Measurements from ENCODE around the gene TEDC2. TPM values are rescaled to one million over a fixed set of nuclear protein-coding genes. Genes with fewer than 3 reads are reported as not detected.

TEDC2 gene
- total RNA-seq, 4 donors from 2014 or later, result 0.33 to 0.91 TPM; not detected in 2

- in situ Hi-C loops (cut with MboI; ENCODE audit: low sequenced_read_pairs in 4 of 4), result no loop called here
- TF ChIP-seq, protein P1, sequence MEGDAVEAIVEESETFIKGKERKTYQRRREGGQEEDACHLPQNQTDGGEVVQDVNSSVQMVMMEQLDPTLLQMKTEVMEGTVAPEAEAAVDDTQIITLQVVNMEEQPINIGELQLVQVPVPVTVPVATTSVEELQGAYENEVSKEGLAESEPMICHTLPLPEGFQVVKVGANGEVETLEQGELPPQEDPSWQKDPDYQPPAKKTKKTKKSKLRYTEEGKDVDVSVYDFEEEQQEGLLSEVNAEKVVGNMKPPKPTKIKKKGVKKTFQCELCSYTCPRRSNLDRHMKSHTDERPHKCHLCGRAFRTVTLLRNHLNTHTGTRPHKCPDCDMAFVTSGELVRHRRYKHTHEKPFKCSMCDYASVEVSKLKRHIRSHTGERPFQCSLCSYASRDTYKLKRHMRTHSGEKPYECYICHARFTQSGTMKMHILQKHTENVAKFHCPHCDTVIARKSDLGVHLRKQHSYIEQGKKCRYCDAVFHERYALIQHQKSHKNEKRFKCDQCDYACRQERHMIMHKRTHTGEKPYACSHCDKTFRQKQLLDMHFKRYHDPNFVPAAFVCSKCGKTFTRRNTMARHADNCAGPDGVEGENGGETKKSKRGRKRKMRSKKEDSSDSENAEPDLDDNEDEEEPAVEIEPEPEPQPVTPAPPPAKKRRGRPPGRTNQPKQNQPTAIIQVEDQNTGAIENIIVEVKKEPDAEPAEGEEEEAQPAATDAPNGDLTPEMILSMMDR (IDR thresholded peaks at IDR 0.05 in 4 of 5, conservative IDR thresholded peaks at IDR 0.05 in 1 of 5), result no peak
- TF ChIP-seq POLR2A (IDR thresholded peaks at IDR 0.05), result no peak
- no peak overlapping the region for H3K4me3 ChIP-seq
- H3K9me3 ChIP-seq, result no peaks in the 10 kb centered on the region
- no peaks in the 10 kb centered on the region for H3K36me3 ChIP-seq
- H3K4me1 ChIP-seq, result peaks cover 4 to 13% of the 10 kb centered on the region in 2 donors
- no peaks in the 10 kb centered on the region for H3K27me3 ChIP-seq
- intact Hi-C loops (cut with DNase I; ENCODE audit: low total_unique reads), result no loop called here
- no peak for ATAC-seq
- no peak for DNase-seq
- no peak overlapping the region for H3K27ac ChIP-seq
Observed at GRCh38 chr16:2457946-2458345, 2.0 kb upstream of the TEDC2 start.

- intact Hi-C loops (cut with DNase I; ENCODE audit: low total_unique reads), result no loop called here
- Histone ChIP-seq H3K4me3 (peak overlapping the region; percentile 56 to 64 (median 60)), H3K36me3 (no peaks in the 10 kb centered on the region), H3K27ac (peak overlapping the region; percentile 53 to 73 (median 68)), H3K4me1 (peaks cover 4 to 13% of the 10 kb centered on the region in 2 donors), H3K9me3 (no peaks in the 10 kb centered on the region), H3K27me3 (no peaks in the 10 kb centered on the region)
- TF ChIP-seq, protein P1 (IDR thresholded peaks at IDR 0.05 in 4 of 5, conservative IDR thresholded peaks at IDR 0.05 in 1 of 5), result no peak
- TF ChIP-seq POLR2A (IDR thresholded peaks at IDR 0.05), result no peak
- in situ Hi-C loops (cut with MboI; ENCODE audit: low sequenced_read_pairs in 4 of 4), result no loop called here
- no peak for DNase-seq
- ATAC-seq, result no peak
Observed at GRCh38 chr16:2458887-2459646, 842 bp upstream of the TEDC2 start.

- in situ Hi-C loops (cut with MboI; ENCODE audit: low sequenced_read_pairs in 4 of 4) (no loop called here), intact Hi-C loops (cut with DNase I; ENCODE audit: low total_unique reads) (loop anchor here (2.0 to 5.0 kb wide), 2 partner anchors 32 to 37 kb away; partner anchors contain the start of gene CCNF)
- DNase-seq, result no peak
- Histone ChIP-seq H3K4me3 (peak overlapping the region; percentile 56 to 64 (median 60)), H3K27ac (no peak overlapping the region), H3K36me3 (no peaks in the 10 kb centered on the region), H3K4me1 (peaks cover 4 to 13% of the 10 kb centered on the region in 2 donors), H3K9me3 (no peaks in the 10 kb centered on the region), H3K27me3 (no peaks in the 10 kb centered on the region)
- no peak for ATAC-seq
- TF ChIP-seq, protein P1 (IDR thresholded peaks at IDR 0.05 in 4 of 5, conservative IDR thresholded peaks at IDR 0.05 in 1 of 5), result no peak
- TF ChIP-seq POLR2A (IDR thresholded peaks at IDR 0.05), result no peak
Observed at GRCh38 chr16:2460391-2460713, 443 bp downstream of the TEDC2 start.

GRCh38 chr16:2460916-2461315 is 1.0 kb downstream of the TEDC2 start:
- DNase-seq (no peak), ATAC-seq (no peak)
- no peak overlapping the region for H3K27ac ChIP-seq
- H3K4me3 ChIP-seq, result no peak overlapping the region
- TF ChIP-seq POLR2A (IDR thresholded peaks at IDR 0.05), result no peak
- TF ChIP-seq, protein P1 (IDR thresholded peaks at IDR 0.05 in 4 of 5, conservative IDR thresholded peaks at IDR 0.05 in 1 of 5), result no peak
- no peaks in the 10 kb centered on the region for H3K27me3 ChIP-seq
- intact Hi-C loops (cut with DNase I; ENCODE audit: low total_unique reads) (loop anchor here (2.0 to 5.0 kb wide), 2 partner anchors 32 to 36 kb away; partner anchors contain the start of gene CCNF), in situ Hi-C loops (cut with MboI; ENCODE audit: low sequenced_read_pairs in 4 of 4) (no loop called here)
- no peaks in the 10 kb centered on the region for H3K9me3 ChIP-seq
- H3K36me3 ChIP-seq, result no peaks in the 10 kb centered on the region
- H3K4me1 ChIP-seq, result peaks cover 4 to 13% of the 10 kb centered on the region in 2 donors

Data from gastrocnemius medialis (tissue), 4 donors.